ENCODE results near the gene KPNA2.

DNA sequence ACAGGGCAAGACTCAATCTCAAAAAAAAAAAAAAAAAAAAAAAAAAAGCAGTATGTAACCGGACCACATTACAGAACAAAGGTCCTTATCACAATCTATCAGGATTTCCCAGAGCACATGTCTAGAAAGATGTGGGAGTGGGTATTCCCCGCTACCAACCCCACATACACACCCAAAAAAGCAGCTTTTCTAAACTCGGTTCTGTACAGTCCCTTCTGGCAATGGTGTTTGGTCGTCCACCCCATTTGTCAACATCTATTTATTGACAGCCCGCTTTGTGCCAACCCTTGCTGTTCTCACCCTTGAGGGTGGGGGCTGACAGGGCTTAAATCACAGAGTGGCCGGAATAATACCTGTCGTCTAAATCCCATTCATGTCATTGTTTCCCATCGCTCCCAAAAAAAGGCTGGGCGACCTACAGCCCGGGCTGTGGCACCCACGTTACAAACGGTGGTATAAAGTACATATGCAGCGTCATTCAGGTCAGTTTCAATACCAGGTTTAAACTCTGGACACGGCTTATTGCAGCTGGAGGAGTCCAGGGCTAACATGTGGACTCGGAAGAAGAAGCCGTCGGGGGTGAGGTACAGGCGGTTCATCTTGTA is 42.9 kb upstream of the KPNA2 start:
- no peak for TF ChIP-seq NBN (IDR thresholded peaks at IDR 0.05)
- TF ChIP-seq NFYB (IDR thresholded peaks at IDR 0.05; ENCODE audit: insufficient read depth, low read depth, low read length), result no peak
- TF ChIP-seq RAD21 (IDR thresholded peaks at IDR 0.05; ENCODE audit: insufficient read depth, low read depth, low read length), result no peak
- TF ChIP-seq TBL1XR1 (IDR thresholded peaks at IDR 0.05; ENCODE audit: low read depth, low read length), result no peak
- no peak for TF ChIP-seq ZNF274 (IDR thresholded peaks at IDR 0.05; ENCODE audit: insufficient read depth, insufficient read length)
- TF ChIP-seq, protein P1, sequence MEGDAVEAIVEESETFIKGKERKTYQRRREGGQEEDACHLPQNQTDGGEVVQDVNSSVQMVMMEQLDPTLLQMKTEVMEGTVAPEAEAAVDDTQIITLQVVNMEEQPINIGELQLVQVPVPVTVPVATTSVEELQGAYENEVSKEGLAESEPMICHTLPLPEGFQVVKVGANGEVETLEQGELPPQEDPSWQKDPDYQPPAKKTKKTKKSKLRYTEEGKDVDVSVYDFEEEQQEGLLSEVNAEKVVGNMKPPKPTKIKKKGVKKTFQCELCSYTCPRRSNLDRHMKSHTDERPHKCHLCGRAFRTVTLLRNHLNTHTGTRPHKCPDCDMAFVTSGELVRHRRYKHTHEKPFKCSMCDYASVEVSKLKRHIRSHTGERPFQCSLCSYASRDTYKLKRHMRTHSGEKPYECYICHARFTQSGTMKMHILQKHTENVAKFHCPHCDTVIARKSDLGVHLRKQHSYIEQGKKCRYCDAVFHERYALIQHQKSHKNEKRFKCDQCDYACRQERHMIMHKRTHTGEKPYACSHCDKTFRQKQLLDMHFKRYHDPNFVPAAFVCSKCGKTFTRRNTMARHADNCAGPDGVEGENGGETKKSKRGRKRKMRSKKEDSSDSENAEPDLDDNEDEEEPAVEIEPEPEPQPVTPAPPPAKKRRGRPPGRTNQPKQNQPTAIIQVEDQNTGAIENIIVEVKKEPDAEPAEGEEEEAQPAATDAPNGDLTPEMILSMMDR (IDR thresholded peaks at IDR 0.05 in 2 of 3, conservative IDR thresholded peaks at IDR 0.05 in 1 of 3; ENCODE audit: control insufficient read depth in 2 of 3, extremely low read depth in 1 of 3, insufficient read depth in 1 of 3, low read depth in 3 of 3, low read length in 3 of 3), result no peak
- no peak for TF ChIP-seq POLR2A (IDR thresholded peaks at IDR 0.05; ENCODE audit: low read depth, low read length)
- TF ChIP-seq JUND (IDR thresholded peaks at IDR 0.05; ENCODE audit: low read depth, low read length), result no peak
- TF ChIP-seq, protein P2, sequence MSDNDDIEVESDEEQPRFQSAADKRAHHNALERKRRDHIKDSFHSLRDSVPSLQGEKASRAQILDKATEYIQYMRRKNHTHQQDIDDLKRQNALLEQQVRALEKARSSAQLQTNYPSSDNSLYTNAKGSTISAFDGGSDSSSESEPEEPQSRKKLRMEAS (IDR thresholded peaks at IDR 0.05; ENCODE audit: low read depth, low read length), result no peak

All from GM12878 (cell line).